Measurements from ENCODE around the gene FASN. TPM values are rescaled to one million over a fixed set of nuclear protein-coding genes. Genes with fewer than 3 reads are reported as not detected.

FASN gene
- total RNA-seq, 1 experiment from 2014 or later: 89.9 TPM

DNA sequence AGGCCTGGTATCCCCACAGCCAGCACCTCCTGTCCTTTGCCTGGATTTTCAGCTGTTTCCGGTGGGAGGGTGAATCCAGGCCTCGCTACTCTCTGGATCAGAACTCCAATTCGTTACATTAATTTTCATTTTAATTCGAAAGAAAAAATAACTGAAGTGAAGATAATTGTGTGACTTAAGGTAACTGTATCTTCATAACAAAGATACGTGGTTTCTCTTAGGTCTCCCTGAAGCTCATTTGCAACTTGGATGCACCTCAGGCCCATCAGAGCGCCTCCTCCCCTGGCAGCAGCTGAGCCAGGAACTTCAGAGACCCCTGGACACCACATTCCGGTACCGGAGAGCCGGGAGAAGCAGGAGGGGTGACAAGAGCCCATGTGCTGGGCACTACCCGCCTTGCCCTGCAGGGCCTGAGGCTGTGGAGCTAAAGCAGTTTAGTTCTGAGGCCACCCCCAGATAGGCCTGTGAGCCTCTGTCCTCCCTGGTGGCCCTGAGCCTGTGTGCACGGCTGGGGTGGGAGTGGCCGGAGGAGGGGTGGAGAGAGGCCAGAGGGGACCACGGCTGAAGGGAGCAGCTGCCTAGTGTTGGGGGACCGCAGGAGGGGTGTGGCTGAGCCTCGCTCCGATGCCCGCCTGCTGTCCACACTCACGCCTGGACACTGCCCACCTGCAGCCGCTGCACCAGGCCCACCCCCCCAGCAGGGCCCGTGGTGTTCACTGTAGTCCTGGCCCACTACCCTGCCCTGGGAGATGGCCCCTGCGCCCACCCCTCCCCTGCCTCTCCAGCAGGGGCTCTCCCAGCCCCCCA is 21.0 kb downstream of the FASN start:
- DNase-seq (ENCODE audit: low spot score): no peak

GRCh38 chr17:82076018-82076784 is 21.8 kb downstream of the FASN start:
- DNase-seq (ENCODE audit: low spot score): no peak

DNA sequence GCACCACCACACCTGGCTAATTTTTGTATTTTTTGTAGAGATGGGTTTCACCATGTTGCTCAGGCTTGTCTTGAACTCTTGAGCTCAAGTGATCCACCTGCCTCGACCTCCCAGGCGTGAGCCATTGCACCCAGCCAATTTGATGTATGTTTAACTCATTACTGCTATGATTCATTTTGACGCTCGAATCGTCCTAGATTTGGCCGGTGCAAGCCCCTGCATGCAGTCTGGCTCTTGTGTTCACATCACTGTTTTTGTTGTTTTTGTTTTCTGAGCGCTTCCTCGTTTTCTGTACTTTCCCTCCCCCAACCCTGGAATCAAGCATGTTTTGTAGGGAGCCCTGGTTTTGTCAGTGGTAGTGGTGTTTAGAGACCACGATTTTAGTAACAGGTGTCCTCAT is 24.6 kb downstream of the FASN start:
- no peak for DNase-seq (ENCODE audit: low spot score)

- DNase-seq (ENCODE audit: low spot score): no peak
Measured at GRCh38 chr17:82072827-82073226, 25.2 kb downstream of the FASN start.

DNA sequence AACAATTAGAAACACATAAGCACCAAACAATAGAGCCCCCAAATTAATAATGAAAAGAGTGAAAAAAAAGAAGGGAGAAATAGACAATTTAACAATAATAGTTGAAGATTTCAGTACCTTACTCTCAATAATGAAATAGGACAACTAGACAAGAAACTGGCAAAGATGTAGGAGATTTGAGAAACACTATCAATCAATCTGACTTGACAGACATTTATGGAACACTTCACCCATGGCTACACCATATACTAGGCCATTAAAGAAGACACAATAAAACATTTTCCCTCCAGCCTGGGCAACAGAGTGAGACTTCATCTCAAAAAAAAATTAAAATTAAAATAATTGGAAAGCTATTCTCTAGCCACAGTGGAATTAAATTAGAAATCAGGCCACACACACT is 27.4 kb downstream of the FASN start:
- no peak for DNase-seq (ENCODE audit: low spot score)

DNA sequence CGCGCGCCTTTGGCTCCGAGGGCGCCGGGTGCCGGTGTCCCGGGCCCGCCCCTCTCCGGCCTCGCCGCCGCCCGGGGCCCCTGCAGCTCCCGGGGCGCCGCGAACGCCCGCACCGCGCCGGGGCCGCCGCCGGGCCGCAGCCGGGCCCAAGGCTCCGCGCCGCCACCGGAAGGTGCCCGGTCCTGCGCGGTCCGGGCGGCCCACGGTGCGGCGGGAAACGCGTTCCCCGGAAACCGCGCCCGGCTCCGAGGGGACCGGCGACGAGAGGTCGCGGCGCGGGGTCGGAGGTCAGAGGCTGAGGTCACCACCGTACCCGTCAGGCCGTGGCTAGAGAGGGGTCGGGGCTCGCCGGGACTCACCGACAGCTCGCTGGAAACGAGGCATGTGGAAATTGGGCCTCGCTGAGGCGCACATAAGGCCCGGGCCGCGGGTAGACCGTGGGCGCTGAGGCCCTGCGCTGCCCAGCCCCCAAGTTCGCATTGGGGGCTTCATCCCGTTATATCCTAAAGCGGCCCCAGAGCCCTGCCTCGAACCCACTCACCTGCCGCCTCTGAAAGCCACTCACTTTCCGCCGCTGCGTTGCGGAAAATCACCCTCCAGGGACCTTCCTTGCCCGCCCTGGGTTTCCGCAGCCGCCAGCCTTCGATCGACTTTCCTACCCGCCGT is 32.3 kb downstream of the FASN start, which contains the start of gene DUS1L:
TSS of gene DUS1L (minus strand) at position 167 of the 666 bp plus-strand sequence. CDS start 745 bp downstream, outside the sequence.
- no peak for DNase-seq (ENCODE audit: low spot score)

GRCh38 chr17:82065193-82065637 is 32.8 kb downstream of the FASN start:
- DNase-seq (ENCODE audit: low spot score): no peak

DNA sequence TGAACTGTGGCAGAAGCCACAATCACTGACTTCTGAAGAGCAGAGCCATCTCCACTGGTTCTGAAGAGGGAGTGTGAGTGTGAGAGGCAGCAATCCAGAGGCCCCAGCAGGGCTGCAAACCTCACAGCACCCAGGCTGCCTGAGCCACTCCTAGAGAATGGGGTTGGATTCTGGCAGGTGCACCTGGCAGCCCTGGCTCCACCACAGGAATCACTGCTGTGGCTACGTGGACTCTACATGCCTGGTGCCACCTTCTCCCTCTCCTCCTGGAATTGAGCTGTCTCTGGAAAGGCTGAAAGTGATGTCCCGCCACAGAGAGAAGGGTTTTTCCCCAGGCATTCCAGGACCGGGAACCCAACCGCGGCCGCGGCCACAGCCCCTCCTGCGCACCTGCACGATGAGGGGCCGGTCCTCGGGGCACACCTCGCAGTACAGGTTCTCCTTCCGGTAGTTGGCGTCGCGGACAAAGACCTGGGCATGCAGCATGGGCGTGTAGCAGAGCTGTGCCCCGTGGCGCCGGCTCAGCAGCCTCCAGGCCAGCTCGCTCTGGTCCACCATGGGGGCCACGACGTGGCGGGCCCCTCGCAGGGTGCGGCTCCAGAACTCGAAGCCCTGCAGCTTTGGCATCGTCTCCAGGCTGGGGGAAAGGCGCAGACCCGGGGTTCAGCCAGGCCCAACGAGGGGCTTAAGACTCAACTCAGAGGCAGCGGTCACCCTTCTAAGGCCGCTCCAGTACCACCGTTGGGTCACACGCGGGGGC is 33.4 kb downstream of the FASN start:
- DNase-seq (ENCODE audit: low spot score): no peak

GRCh38 chr17:82063424-82064415 is 34.3 kb downstream of the FASN start:
- no peak for DNase-seq (ENCODE audit: low spot score)

- no peak for DNase-seq (ENCODE audit: low spot score)
Measured at GRCh38 chr17:82062984-82063368, 35.1 kb downstream of the FASN start.

GRCh38 chr17:82062076-82062983 is 35.7 kb downstream of the FASN start:
- DNase-seq (ENCODE audit: low spot score): no peak

GRCh38 chr17:82061047-82061925 is 36.8 kb downstream of the FASN start:
- no peak for DNase-seq (ENCODE audit: low spot score)

- DNase-seq (ENCODE audit: low spot score): no peak
Measured at GRCh38 chr17:82060614-82061013, 37.4 kb downstream of the FASN start.

- DNase-seq (ENCODE audit: low spot score): no peak
Measured at GRCh38 chr17:82060001-82060380, 38.0 kb downstream of the FASN start.

GRCh38 chr17:82059272-82060000 is 38.6 kb downstream of the FASN start:
- DNase-seq (ENCODE audit: low spot score): no peak

GRCh38 chr17:82058855-82059249 is 39.2 kb downstream of the FASN start:
- no peak for DNase-seq (ENCODE audit: low spot score)

DNA sequence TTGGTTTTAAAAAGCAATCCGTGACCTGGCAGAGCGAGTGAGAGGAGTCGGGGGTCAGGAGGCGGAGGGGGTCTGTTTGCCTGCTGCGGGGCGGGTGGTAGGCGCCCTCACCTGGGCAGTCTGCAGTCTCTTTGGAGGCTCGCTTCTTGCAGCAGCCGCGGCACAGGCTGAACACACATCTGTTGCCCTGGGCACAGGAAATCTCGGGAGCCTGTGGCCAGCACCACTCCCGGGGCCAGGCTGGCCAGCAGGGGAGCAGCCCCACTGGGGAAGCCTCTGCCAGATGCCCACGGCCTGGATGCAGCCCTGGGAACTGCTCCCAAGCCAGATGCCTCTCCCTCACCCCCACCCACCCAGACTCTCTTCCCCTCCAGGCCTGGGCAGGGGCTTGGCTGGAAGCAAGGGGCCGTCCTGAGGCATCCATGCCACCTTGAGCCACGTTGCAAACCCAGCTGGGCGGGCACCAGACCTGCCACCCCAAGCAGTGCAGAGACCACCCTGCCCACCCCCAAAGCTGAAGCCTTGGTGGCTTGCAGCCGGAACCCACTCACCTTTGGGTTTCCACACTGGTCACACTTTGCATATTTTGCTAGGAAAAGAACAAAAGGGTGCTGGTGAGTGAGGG is 39.7 kb downstream of the FASN start:
- DNase-seq (ENCODE audit: low spot score): no peak

All from A172 (cell line).